Inferior parietal cortex (tissue), 1 donor: ENCODE data around the gene SEC14L3.
"Not testable (repeated sequence)": the region's sequence is repeated elsewhere in the genome, so short reads cannot be mapped to it uniquely, and the experiment has no call there.

Experiments
- DNase-seq: peaks from one replicate; pipeline ENCODE4 v3.0.0-alpha.2; 2016; ENCODE audit errors: extremely low spot score

SEC14L3 gene

GRCh38 chr22:30486118-30486517 is 14.3 kb upstream of the SEC14L3 start:
- DNase-seq, result no peak

DNA sequence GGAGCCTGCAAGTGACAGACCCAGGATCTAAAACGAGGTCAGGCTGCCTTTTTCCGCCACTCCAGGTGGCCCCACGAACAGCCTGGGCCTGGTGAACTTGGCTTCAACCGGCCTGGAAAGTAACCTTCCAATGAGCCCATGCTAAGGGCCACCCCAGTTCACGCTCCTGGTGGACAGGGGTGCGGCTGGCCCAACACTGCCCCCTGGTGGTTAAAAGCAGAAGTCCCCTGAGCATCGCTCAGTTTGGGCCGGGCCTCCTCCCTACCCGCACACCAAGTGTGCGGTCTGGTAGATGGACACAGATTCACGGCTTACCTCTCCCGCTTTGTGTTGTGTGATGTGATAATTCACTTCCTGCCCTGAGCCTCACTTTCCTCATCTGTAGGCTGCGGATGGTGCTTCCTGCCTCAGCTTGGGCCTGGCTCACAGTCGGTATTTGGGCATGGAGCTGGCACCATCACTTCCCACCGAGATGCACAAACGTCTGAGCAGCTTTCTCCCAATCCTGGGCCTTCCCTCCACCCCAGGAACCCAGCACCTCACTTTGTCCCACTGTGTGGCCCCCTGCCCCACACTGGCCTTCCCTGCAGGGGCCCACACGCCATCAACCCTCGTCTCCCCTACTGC is 13.7 kb upstream of the SEC14L3 start:
- peak; percentile 59 for DNase-seq

DNA sequence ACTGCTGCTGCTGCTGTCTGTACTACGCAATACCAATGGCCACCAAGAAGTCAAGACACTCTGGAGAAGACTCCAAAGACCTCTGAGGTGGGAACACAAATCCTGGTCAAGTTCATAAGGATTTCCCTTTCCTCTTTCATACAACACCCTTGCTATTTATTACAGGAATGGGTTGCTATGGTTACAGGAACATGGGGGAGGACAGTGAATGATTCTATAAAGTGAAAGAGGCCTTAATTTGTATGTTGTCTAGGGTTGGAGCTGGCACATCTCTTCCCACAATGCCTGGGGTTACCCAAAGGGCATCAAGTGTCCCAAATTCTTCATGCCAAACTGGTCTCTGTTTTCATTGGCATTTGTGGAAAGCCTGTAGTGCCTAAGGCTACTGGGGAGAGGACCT is 11.4 kb upstream of the SEC14L3 start:
- peak; percentile 5 for DNase-seq

DNA sequence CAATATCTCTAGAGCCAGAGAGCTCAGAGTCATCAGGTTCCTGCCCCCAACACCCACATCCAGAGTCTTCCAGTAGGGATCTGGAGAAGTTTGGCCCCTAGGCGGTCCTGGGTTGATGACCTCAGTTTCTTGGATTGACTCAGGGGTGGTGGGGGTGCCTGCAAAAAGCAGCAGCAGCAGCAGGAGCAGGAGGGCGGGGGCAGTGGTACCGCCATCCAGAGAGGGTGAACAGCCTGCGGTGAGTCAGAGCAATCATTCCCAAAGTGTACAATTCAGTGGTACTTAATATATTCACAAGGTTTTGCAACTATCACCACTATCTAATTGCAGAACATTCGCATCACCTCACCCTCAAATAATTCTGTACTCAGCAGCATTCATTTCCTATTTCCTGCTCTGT is 9.9 kb upstream of the SEC14L3 start:
- no peak for DNase-seq

GRCh38 chr22:30479981-30480380 is 8.2 kb upstream of the SEC14L3 start:
- DNase-seq, result no peak

DNA sequence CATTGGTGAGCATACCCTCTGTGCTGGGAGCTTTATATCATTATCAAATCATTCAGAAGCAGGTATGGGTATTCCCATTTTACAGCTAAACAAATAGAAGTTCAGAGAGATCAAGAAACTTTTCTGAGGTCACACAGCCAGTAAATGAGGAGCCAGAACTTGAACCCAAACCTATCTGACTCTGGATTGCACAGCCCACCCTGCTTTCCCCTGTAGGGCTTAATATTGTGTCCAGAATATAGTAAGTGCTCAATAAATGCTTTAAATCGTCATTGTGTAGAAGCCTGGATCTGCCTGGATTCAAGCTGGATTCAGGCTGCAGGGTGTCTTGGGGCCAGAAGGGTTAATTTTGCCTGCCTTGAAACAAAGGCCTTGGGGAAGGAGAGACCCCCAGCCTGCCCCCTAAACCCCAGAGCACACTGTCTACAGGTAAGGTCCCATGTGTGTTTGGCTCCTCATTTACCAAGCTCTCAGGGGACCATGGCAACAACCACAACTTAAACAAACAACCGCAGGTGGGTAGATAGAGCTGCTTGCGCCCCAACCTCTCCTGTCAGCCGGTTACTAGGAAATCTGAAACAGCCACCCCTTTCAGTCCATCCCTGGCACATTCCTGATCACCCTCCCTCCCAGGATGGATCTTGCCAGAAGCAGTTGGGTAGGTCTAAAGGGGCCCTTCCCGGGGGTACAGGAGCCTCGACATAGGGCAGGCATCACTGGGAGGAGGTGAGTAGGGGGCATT is 3.0 kb upstream of the SEC14L3 start:
- DNase-seq, result no peak

DNA sequence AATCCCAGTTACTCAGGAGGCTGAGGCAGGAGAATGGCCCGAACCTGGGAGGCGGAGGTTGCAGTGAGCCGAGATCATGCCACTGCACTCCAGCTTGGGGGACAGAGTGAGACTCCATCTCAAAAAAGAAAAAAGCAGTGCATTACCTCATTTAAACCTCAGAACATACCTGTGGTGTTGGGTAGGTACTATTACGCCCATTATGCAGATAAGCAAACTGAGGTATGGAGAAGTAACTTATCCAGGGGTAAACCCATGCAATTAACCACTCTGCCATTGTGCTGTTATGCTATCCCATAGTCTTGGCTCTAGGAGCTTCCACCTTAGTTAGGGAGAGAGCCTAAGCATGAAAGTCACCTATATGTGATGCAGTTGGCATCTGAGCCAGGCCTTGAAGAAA is 2.3 kb upstream of the SEC14L3 start:
- DNase-seq, result no peak

- no peak for DNase-seq
Measured at GRCh38 chr22:30472994-30473720, 1.3 kb upstream of the SEC14L3 start.

DNA sequence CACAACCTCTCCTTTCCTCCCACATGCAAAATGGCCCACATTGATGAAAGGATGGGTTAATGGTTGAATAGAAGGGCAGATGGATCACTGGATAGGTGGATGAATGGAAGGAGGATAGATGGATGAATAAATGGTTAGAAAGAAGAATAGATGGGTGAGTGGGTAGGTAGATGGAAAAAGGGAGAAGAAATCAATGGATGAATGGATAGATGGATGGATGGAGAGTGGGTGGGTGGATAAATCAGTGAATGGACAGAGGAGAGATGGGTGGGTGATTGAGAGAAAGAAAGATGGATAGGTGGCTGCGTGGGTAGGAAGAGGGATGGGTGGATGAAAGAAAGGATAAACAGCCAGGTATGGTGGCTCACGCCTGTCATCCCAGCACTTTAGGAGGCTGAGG is 1.2 kb downstream of the SEC14L3 start:
- no peak for DNase-seq

DNA sequence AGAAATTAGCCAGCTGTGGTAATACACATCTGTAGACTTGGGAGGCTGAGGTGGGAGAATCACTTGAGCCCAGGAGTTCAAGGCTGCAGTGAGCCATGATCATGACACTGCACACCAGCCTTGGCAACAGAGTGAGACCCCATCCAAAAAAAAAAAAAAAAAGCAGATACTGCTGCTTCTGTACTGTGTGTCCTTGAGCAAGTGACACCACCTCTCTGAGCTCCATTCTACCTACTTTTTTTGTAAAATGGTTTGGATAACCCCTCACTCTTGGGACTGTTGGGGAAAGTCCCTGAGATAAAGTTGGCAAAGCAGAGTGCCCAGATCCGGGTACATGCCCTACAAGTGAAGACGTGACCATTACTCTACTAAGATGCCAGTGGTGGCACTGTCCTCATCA is 2.7 kb downstream of the SEC14L3 start:
- no peak for DNase-seq

GRCh38 chr22:30460555-30460954 is 11.3 kb downstream of the SEC14L3 start:
- DNase-seq, result not testable (repeated sequence)

GRCh38 chr22:30460147-30460546 is 11.7 kb downstream of the SEC14L3 start:
- DNase-seq, result no peak

GRCh38 chr22:30459181-30460052 is 12.4 kb downstream of the SEC14L3 start:
- no peak for DNase-seq

DNA sequence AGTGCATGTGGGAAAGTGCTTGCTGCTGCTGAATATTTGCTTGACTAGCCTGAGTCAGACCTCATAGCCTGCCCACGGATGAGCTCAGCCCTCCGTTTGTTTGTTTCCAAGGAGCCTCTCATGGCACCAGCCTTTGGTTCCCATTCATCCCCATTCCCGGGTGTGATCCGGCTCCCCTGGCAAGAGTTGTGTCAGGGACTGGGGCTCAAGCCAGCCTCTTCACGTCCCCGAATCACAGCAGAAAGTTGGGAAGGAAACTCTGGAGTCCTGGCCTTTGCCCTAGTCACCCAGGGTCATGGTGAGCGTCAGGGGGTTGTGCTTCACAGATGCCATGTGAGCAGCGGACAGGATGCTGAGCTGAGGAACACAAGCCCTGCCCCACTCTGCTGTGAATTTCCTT is 13.8 kb downstream of the SEC14L3 start:
- DNase-seq, result no peak

- no peak for DNase-seq
Measured at GRCh38 chr22:30455075-30455840, 16.6 kb downstream of the SEC14L3 start.

DNA sequence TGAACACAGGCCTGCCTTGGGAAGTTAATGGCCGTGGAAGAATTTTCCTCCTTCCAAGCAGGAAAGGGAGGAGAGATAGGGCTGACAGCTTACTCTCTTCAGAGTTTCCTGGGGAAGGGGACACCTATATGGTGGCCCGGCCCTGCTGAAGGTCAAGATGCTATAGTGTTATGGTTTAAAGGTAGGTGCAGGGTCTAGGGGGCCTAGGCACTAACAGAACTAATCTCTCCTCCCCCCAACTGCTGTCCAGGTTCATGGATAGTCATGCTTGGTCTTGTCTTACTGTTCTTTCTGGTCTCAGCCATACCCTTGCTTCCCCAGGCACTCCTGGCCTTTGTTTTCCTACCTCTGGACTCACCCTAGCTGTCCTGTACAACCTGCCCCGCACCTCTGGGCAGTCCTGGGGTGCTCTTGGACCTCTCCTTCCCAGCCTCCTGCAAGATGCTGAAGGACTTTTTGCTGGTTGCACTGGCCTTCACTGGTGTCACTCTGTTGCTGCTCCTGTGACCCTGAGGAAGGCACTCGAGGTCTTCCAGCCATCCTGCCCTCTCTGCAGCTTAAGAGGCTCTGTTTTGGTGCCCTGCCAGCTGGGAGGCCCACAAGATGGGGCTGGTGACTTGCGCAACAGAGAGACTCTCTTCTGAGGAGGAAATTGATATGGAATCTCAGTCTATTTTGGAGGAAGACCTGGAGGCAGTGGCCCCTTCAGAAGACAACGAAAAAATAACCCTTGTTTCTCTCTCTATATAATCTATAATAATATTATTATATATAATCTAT is 17.9 kb downstream of the SEC14L3 start:
- no peak for DNase-seq

DNA sequence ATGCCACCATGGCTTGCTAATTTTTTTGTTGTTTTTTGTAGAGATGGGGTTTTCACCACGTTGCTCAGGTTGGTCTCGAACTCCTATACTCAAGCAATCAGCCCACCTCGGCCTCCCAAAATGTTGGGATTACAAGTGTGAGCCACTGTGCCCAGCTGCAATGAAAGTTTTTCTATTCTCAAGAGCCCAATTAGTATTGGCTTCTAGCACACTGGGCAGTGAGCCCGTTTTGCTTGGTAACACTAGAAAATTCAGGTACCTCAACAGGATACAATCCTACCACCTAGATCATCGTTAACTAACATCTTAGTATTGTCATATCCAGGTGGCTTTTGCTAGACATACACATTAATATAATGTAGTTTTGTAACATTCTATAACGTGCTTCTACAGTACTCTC is 19.0 kb downstream of the SEC14L3 start:
- DNase-seq, result no peak

DNA sequence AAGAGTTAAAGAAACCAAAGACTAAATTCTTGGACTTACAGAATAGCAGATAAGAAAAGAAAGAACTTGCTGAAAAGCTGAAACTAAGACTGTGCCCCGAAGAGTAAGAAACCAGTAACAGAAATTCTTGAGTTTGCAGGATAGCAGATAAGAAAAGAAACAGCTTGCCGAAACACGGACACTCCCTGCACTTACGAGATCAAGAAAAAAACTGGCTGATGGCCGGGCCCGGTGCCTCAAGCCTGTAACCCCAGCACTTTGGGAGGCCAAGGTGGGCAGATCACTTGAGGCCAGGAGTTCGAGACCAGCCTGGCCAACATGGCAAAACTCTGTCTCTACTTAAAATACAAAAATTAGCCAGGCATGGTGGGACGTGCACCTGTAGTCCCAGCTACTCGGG is 20.3 kb downstream of the SEC14L3 start:
- DNase-seq, result not testable (repeated sequence)

GRCh38 chr22:30447656-30448055 is 24.2 kb downstream of the SEC14L3 start:
- no peak for DNase-seq

DNA sequence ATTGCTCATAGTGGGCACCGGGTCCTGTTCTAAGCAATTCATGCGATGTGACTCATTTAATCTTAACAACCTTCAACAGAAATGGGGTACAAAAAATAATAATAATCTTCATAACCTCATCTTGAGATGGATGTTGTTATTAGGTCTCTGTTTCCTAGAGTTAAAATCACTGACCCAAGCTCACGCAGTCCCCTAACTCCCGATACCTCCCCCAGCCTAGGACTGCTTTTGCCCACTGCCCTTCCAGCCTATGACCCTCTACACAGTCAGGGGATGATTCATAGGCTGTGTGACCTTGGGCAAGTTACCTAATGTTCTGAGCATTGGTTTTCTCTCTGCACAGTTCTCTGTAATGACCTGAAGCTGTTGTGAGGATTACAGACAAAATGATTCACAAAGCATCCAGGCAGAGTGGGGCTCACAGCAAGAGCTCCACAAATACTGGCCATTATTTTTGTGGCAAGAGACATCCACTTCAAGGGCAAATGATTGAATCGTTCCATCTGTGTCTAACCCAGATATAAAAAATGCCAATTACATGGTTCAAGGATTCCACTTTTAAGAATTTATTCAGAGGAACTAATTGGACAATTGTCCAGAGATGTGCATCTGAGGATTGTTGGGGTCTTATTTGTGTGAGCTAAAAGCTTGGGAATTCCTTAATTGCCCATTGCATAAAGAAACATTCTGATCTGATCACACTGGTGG is 26.2 kb downstream of the SEC14L3 start:
- DNase-seq, result no peak
